NCI-H2196 treated with DMSO at 0.1 percent for 48 hours (cell line): ENCODE measurements around the gene NHERF2.
A peak's percentile ranks its signal among the peaks of the same experiment; 100 is the strongest.

ENCODE experiments used
- DNase-seq: peaks from one replicate; lab custom pipeline; 2025; ENCODE audit not compliant: unreplicated experiment; lab: John Stamatoyannopoulos, UW

The NHERF2 gene

DNA sequence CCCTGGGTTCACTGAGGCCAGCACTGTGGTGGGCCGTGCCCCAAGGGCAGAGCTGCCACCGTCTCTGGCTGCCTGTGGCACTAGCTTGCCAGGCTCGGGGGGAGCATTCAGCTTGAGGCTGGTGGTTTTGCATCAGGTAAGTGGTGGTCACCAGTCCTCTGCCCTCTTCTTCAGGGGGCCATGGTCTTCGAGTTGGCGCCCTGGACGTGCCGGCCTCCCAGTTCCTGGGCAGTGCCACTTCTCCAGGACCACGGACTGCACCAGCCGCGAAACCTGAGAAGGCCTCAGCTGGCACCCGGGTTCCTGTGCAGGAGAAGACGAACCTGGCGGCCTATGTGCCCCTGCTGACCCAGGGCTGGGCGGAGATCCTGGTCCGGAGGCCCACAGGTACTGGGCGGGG, 53.3 kb downstream of the NHERF2 start:
- DNase-seq: no peak

DNA sequence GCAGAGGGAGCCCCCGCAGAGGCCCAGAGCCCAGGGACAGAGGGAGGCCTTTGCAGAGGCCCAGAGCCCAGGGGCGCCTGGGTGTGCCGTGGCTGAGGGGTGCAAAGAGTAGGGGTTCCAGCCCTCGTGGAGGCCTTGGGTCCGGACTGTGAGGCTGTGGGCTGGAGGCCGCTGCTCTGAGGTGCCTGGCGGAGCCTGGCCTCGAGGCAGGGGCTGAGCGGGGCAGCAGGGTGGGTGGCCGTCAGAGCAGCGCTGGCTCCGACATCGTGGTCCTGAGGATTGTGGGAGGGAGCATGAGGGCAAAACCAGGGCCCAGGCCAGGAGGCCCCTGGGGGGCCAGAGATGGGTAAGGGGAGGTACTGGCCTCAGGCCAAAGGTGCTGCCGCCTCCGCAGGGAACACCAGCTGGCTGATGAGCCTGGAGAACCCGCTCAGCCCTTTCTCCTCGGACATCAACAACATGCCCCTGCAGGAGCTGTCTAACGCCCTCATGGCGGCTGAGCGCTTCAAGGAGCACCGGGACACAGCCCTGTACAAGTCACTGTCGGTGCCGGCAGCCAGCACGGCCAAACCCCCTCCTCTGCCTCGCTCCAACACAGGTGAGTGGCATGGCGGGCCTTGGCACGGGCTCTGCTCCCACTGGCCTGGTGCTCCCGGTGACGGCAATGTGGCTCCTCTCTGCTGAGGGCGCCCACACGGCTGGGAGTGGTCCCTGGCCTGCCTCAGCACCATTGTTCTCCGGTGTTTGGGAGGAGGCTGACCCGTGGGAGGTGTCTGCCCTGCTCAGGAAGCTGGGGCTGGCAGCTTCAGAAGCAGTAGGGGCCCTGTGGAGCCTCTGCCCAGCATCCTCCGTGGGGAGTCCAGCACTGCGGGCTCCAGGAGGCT, 54.7 kb downstream of the NHERF2 start:
- DNase-seq: no peak

DNA sequence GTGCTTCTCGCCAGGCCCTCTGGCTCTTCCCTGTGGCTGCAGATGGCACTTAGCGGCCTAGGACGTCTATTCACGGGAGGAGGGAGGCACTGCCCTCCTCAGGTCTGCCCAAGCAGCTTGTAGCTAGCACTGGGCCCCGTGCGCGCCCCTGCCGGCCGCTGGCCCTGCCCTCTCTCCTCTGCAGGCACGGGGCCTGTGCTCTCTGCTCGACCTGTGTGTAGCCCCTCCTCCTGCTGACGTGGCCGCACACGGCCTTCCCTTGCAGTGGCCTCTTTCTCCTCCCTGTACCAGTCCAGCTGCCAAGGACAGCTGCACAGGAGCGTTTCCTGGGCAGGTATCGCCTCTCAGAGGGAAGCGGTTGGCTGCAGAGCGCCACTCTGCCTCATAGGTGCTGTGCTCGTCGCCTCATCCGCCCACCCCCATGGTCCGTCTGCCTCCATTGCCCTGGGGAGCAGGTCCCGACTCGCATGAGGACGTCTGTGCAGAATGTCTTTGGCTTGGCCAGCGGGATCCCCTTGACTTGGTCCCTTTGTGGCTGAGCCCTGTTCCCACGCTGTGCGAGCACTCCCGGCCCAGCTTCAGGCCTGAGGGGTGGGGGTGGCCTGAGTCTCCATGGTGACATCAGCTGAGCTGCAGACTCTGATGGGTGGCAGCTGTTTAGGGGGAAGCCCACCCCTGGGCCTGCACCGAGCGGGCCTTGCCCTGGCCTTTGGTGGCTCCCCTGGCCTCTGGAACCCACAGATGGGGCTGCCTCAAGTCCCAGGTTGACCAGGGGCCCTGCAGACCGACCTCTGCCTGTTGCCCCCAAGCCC, 55.7 kb downstream of the NHERF2 start:
- DNase-seq: peak; percentile 97

DNA sequence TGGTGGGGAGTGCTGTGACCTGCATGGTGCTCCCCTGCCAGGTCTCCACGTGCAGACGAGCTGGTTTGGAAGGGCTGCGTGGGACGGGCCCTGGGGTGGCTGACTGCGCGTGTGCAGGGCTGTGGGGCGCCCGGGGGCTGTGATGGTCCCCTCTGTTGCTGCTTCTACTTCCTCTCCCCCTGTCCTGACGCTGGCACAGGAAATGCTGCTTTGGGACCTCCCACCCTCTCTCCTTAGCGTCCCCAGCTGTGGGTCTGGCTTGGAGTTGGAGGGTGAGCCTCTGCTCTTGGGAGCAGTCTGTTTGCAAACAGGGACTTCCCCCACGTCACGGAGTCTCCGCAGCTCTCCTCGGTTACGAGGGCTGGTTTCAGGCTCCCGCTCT, 56.3 kb downstream of the NHERF2 start:
- no peak for DNase-seq

DNA sequence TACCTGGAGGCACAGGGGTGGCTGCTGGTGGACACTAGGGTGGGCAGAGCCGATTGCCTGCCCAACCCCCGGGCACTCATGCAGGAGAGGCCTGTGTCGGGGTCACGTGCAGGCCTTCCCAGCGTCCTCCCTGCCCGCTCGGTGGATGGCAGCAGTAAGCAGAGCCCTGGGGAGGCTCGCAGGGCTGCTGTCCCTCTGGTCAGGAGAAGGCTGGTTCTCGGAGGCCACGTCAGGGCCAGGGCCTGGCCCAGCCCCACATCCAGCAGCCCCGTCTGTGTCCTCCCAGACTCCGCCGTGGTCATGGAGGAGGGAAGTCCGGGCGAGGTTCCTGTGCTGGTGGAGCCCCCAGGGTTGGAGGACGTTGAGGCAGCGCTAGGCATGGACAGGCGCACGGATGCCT, 56.7 kb downstream of the NHERF2 start:
- DNase-seq: no peak

DNA sequence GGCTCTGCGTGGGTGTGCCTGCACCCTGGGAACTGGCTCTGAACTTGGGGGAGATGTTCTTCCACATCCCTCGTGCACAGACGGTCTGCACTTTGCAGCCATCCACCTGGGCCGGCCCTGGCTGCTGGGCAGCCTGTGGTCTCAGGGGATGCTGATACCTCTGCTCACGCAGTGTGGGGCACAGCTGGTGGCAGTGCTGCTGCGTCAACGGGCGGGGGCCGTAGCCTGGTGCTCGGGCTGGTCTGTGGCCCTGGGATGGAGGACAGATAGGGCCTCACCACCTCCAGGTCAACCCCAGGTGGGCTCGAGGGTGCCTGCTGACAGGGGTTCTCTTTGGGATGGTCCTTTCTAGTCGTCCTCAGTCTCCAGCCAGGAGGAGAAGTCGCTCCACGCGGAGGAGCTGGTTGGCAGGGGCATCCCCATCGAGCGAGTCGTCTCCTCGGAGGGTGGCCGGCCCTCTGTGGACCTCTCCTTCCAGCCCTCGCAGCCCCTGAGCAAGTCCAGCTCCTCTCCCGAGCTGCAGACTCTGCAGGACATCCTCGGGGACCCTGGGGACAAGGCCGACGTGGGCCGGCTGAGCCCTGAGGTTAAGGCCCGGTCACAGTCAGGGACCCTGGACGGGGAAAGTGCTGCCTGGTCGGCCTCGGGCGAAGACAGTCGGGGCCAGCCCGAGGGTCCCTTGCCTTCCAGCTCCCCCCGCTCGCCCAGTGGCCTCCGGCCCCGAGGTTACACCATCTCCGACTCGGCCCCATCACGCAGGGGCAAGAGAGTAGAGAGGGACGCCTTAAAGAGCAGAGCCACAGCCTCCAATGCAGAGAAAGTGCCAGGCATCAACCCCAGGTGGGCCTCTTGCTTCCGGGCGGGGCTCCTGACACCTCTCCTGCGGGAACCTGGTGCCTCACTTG, 57.4 kb downstream of the NHERF2 start:
- DNase-seq: no peak

DNA sequence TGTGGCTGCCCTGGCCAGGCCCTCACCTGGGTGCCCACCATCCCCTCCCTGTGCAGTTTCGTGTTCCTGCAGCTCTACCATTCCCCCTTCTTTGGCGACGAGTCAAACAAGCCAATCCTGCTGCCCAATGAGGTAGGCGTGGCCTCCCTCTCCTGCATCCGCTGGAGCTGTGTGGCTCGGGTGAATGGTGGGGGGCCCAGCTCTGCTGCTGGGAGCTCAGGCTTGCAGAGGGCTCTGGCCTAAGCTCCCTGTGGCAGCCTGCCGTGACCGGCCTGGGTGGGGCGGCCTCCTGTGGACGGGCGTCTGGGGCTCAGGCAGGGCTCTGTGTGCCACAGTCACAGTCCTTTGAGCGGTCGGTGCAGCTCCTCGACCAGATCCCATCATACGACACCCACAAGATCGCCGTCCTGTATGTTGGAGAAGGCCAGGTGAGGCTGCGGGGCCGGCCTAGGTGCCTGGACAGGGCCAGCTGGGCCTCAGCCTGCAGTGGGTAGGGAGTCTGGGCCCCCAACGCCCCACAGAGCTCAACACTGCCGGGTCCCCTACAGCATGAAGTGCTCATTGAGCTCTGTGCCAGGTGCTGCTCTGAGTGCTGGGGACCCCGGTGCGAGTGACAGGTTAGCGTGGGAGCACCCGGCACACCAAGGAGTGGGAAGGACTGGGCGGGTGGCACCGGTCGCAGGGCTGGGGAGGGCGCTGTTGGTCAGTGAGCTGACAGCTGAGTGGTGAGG, 58.4 kb downstream of the NHERF2 start:
- no peak for DNase-seq

DNA sequence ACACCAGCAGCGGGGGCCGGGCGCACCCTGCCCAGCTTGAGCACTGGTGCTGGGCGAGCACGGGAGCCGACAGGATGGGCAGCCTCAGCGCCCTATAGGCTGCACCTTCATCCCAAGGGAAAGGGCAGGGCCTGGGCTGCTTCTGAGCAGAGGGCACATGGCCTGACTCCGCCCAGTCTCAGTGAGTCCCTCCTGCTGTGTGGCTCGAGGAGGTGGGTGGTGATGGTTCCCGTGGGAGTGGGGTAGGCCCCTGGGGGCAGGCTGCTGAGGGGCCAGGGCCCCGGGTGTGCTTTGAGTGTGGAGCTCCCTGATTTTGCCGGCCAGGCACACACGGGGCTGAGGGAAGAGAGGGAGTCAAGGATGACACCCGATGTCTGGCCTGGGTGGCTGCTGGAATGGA, 59.0 kb downstream of the NHERF2 start:
- DNase-seq: no peak

DNA sequence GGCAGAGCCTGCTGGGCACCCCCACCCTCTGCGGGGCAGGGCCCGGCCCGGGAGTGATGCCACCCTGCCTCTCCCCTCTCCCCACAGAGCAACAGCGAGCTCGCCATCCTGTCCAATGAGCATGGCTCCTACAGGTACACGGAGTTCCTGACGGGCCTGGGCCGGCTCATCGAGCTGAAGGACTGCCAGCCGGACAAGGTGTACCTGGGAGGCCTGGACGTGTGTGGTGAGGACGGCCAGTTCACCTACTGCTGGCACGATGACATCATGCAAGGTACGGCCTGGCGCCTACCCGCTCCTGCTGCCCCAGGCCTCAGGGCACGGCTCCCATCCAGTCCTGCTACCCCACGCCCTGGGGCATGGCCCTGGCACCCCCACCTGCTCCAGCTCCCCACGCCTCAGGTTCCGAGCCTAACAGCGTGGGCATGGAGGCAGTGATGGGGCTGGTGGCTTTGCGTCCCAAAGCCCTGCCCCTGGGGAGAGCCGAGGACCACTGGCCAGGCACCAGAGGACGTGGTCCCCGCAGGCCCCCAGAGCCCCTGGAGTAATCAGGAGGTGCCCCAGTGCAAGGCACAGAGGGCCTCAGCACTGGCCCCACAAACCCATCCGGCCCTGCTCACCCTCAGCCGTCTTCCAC, 59.5 kb downstream of the NHERF2 start:
- no peak for DNase-seq

DNA sequence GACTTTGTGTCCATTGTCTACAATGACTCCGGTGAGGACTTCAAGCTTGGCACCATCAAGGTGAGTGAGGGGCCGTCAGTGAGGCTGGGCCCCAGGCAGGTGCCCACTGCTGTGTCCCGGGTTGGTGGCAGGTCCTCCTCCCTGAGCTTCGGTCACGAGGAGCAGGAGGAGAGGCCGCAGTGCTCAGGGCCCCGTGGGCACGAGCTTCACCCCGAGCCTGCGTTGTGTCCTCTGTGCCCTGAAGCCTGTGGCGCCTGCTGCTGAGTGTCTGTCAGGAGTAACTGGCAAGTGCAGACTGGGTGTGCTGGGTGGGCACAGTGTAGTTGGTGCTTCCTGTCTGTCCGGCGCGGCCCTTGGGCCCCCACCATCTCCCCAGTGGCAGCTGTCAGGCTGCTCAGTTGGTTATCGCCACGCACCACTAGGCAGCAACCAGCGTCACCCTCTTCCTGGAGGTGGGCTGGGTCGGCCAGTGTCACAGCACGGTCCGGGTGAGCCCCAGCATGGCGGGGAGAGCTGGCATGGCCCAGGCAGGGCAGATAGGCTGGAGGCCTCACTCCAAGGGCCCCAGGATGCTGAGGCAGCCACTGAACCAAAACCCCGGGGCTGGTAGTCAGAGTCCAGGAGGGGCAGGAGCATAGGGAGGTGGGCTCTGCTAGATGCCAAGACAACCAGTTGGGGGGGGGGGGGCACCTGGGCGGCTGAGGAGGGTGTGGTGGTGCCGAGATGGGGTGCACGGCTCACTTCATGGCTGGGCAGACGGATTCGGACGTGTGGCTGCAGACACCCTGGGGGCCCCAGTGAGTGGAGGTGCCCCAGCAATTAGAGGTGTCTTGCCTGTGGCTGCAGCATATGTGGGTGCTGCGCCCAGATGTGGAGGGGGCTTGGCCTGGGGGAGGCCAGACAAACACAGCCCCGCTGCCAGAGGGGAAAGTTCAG, 60.4 kb downstream of the NHERF2 start:
- no peak for DNase-seq

DNA sequence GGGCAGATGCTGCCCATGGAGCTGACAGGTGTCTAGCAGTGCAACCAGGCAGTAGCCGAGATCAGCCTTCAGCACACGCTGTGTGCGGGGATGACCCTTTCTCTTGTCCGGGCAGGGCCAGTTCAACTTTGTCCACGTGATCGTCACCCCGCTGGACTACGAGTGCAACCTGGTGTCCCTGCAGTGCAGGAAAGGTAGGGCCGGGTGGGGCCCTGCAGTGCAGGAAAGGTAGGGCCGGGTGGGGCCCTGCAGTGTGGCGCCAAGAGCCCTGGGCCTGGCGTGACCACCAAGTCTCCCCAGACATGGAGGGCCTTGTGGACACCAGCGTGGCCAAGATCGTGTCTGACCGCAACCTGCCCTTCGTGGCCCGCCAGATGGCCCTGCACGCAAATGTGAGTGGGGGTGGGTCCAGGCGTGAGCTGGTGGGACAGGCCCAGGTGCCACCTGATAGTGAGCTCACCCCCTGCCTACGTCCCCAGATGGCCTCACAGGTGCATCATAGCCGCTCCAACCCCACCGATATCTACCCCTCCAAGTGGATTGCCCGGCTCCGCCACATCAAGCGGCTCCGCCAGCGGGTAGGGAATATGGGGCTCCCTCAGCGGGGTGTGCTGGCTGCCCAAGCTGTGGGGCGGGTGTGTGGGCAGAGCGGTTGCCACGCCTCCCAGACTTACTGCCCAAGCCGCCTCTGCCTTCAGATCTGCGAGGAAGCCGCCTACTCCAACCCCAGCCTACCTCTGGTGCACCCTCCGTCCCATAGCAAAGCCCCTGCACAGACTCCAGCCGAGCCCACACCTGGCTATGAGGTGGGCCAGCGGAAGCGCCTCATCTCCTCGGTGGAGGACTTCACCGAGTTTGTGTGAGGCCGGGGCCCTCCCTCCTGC, 61.3 kb downstream of the NHERF2 start:
- DNase-seq: no peak
